ENCODE measurements around the gene GAD1. TPM values are rescaled to one million over a fixed set of nuclear protein-coding genes. Genes with fewer than 3 reads are reported as not detected.

The GAD1 gene
- total and polyA plus RNA-seq, 4 donors = 0.08 to 1.4 (median 0.51) TPM

GRCh38 chr2:170814533-170815230, 2.0 kb upstream of the GAD1 start:
- Histone ChIP-seq H3K9ac (ENCODE audit: insufficient read depth in 1 of 2, low read length in 2 of 2) (no peak overlapping the region), H3K27ac (ENCODE audit: low read depth in 1 of 2, low read length in 1 of 2) (no peak overlapping the region), H3K4me3 (no peak overlapping the region), H3K4me1 (ENCODE audit: control insufficient read depth in 5 of 5, insufficient read depth in 5 of 5, low read length in 5 of 5) (peaks cover 0 to 21% (median 16%) of the 10 kb centered on the region in 5 donors), H3K27me3 (ENCODE audit: control insufficient read depth in 3 of 3, insufficient read depth in 3 of 3, low read length in 2 of 3) (peaks cover 5 to 69% (median 59%) of the 10 kb centered on the region in 3 donors), H3K9me3 (ENCODE audit: control insufficient read depth in 4 of 4, insufficient read depth in 3 of 4, low read length in 3 of 4) (no peaks in the 10 kb centered on the region), H3K36me3 (ENCODE audit: control insufficient read depth in 4 of 4, insufficient read depth in 4 of 4, low read length in 4 of 4) (no peaks in the 10 kb centered on the region)
- WGBS, 2 donors = 12% methylated on average over 31 of the region's 31 CpGs
- ATAC-seq (ENCODE audit: insufficient read depth, low FRiP score) (no peak), DNase-seq (no peak)
- TF ChIP-seq CTCF (IDR thresholded peaks at IDR 0.05; ENCODE audit: control extremely low read depth, extremely low read depth) = no peak

- DNase-seq (no peak), ATAC-seq (ENCODE audit: insufficient read depth, low FRiP score) (no peak)
- Histone ChIP-seq H3K27me3 (ENCODE audit: control insufficient read depth in 3 of 3, insufficient read depth in 3 of 3, low read length in 2 of 3) (peaks cover 5 to 75% (median 65%) of the 10 kb centered on the region in 3 donors), H3K27ac (ENCODE audit: low read depth in 1 of 2, low read length in 1 of 2) (no peak overlapping the region), H3K36me3 (ENCODE audit: control insufficient read depth in 4 of 4, insufficient read depth in 4 of 4, low read length in 4 of 4) (no peaks in the 10 kb centered on the region), H3K4me1 (ENCODE audit: control insufficient read depth in 5 of 5, insufficient read depth in 5 of 5, low read length in 5 of 5) (peaks cover 0 to 24% (median 20%) of the 10 kb centered on the region in 5 donors), H3K9ac (ENCODE audit: insufficient read depth in 1 of 2, low read length in 2 of 2) (no peak overlapping the region), H3K9me3 (ENCODE audit: control insufficient read depth in 4 of 4, insufficient read depth in 3 of 4, low read length in 3 of 4) (no peaks in the 10 kb centered on the region), H3K4me3 (no peak overlapping the region)
- TF ChIP-seq CTCF (IDR thresholded peaks at IDR 0.05; ENCODE audit: control extremely low read depth, extremely low read depth) = no peak
- 4 to 5% methylated on average over 19 of the region's 19 CpGs for WGBS, 2 donors
Measured at GRCh38 chr2:170815311-170815710, 1.4 kb upstream of the GAD1 start.

GRCh38 chr2:170815746-170816503, 762 bp upstream of the GAD1 start:
- peak; percentile 43 for TF ChIP-seq CTCF (IDR thresholded peaks at IDR 0.05; ENCODE audit: control extremely low read depth, extremely low read depth)
- 1 to 2% methylated on average over 51 to 52 of the region's 52 CpGs for WGBS, 2 donors
- H3K27ac ChIP-seq (ENCODE audit: low read depth in 1 of 2, low read length in 1 of 2) = no peak overlapping the region
- ATAC-seq (ENCODE audit: insufficient read depth, low FRiP score) (peak; percentile 56), DNase-seq (peak; percentile 74 to 79 (median 77))
- H3K9ac ChIP-seq (ENCODE audit: insufficient read depth in 1 of 2, low read length in 2 of 2) = no peak overlapping the region
- H3K4me3 ChIP-seq = no peak overlapping the region
- H3K9me3 ChIP-seq (ENCODE audit: control insufficient read depth in 4 of 4, insufficient read depth in 3 of 4, low read length in 3 of 4) = peaks cover 0 to under 1% (median 0%) of the 10 kb centered on the region in 4 donors
- no peaks in the 10 kb centered on the region for H3K36me3 ChIP-seq (ENCODE audit: control insufficient read depth in 4 of 4, insufficient read depth in 4 of 4, low read length in 4 of 4)
- peaks cover 5 to 81% (median 71%) of the 10 kb centered on the region in 3 donors for H3K27me3 ChIP-seq (ENCODE audit: control insufficient read depth in 3 of 3, insufficient read depth in 3 of 3, low read length in 2 of 3)
- peaks cover 0 to 28% (median 20%) of the 10 kb centered on the region in 5 donors for H3K4me1 ChIP-seq (ENCODE audit: control insufficient read depth in 5 of 5, insufficient read depth in 5 of 5, low read length in 5 of 5)
